HepG2 (cell line): ENCODE measurements around the gene RUVBL1. TPM values are rescaled to one million over a fixed set of nuclear protein-coding genes. Genes with fewer than 3 reads are reported as not detected.

Experiments
- ATM ChIP-seq: fragments of 450-650 bp; IDR thresholded peaks from 2 replicates; pipeline ENCODE4 v1.7.1; 2017; ENCODE audit warnings: mild to moderate bottlenecking, borderline replicate concordance
- FIP1L1 ChIP-seq: fragments of 200-400 bp; formaldehyde crosslinking; IDR thresholded peaks from 2 replicates; pipeline ENCODE4 v1.6.1; 2018; ENCODE audit warnings: low read depth, mild to moderate bottlenecking, low read length, moderate library complexity, borderline replicate concordance; ENCODE audit not compliant: insufficient read depth
- KDM5B ChIP-seq: sonication (generic); formaldehyde crosslinking; IDR thresholded peaks from 2 replicates; pipeline ENCODE4 v1.4.0; 2020; ENCODE audit warnings: missing genetic modification reagents, mild to moderate bottlenecking, borderline replicate concordance
- PBX3 ChIP-seq: sonication (generic); formaldehyde crosslinking; IDR thresholded peaks from 2 replicates; pipeline ENCODE4 v1.8.1; 2023; ENCODE audit warnings: missing genetic modification reagents, inconsistent platforms, borderline replicate concordance
- PLSCR1 ChIP-seq: sonication (generic); formaldehyde crosslinking; IDR thresholded peaks from 2 replicates; pipeline ENCODE4 v1.5.0; 2020; ENCODE audit warnings: missing genetic modification reagents, mild to moderate bottlenecking, borderline replicate concordance
- RFXAP ChIP-seq: sonication (generic); formaldehyde crosslinking; IDR thresholded peaks from 2 replicates; pipeline ENCODE4 v1.4.0; 2020; ENCODE audit warnings: missing genetic modification reagents, borderline replicate concordance
- THAP7 ChIP-seq: sonication (generic); formaldehyde crosslinking; IDR thresholded peaks from 2 replicates; pipeline ENCODE4 v1.8.1; 2023; ENCODE audit warnings: mild to moderate bottlenecking, missing genetic modification reagents
- ZBTB20 ChIP-seq: sonication (generic); formaldehyde crosslinking; IDR thresholded peaks from 2 replicates; pipeline ENCODE4 v1.8.1; 2023; ENCODE audit warnings: missing genetic modification reagents, low read depth, mild to moderate bottlenecking, borderline replicate concordance
- ZNF30 ChIP-seq: sonication (generic); formaldehyde crosslinking; IDR thresholded peaks from 2 replicates; pipeline ENCODE4 v1.5.0; 2020; ENCODE audit warnings: mild to moderate bottlenecking, missing genetic modification reagents
- ZNF550 ChIP-seq: sonication (generic); formaldehyde crosslinking; IDR thresholded peaks from 2 replicates; pipeline ENCODE4 v1.4.0; 2020; ENCODE audit warnings: mild to moderate bottlenecking, missing genetic modification reagents, borderline replicate concordance
- ZNF784 ChIP-seq: sonication (generic); formaldehyde crosslinking; IDR thresholded peaks from 2 replicates; pipeline ENCODE4 v1.5.1; 2020; ENCODE audit warnings: missing genetic modification reagents, mild to moderate bottlenecking, borderline replicate concordance
- ZNF841 ChIP-seq: sonication (generic); formaldehyde crosslinking; IDR thresholded peaks from 2 replicates; pipeline ENCODE4 v1.8.1; 2023; ENCODE audit warnings: missing genetic modification reagents, borderline replicate concordance
- ZNF878 ChIP-seq: sonication (generic); formaldehyde crosslinking; IDR thresholded peaks from 2 replicates; pipeline ENCODE4 v1.8.1; 2023; ENCODE audit warnings: mild to moderate bottlenecking, missing genetic modification reagents, moderate library complexity
- polyA plus RNA-seq, 8 experiments: library from polyadenylated mRNA; depleted of rRNA in 3 of 8; stranded (reverse) in 7 of 8; unstranded in 1 of 8; fragments of >200 nt; fragmentation: Illumina TruSeq in 4 of 8; extraction: Trizol in 4 of 8; gene quantifications; 2 replicates each; pipeline versions ENCODE4 v1.2.1 to v1.2.3, GENCODE V29; 2011 to 2016; ENCODE audit warnings: low read depth in 4 of 8, missing spikeins in 1 of 8, mixed read lengths in 1 of 8; ENCODE audit not compliant: insufficient read depth in 1 of 8
- total RNA-seq, 5 experiments: library from RNA; depleted of rRNA; stranded (reverse); fragments of >200 nt; fragmentation: Illumina TruSeq; extraction: Trizol; gene quantifications; 2 replicates each; pipeline ENCODE4 v1.2.3, GENCODE V29; 2016; ENCODE audit warnings: low read depth in 1 of 5
- TF ChIP-seq, protein P1 (sequence below): sonication (generic); formaldehyde crosslinking; IDR thresholded peaks from 2 replicates; pipeline ENCODE4 v1.4.0; 2020; ENCODE audit warnings: mild to moderate bottlenecking, missing genetic modification reagents
- TF ChIP-seq, protein P2 (sequence below): IDR thresholded peaks from 2 replicates; pipeline ENCODE4 v1.6.1; 2012; ENCODE audit warnings: low read length, improper control_type of control experiment

Gene RUVBL1
- total and polyA plus RNA-seq, 2 of the 13 experiments (the other 11 are each of a cell fraction or from before 2014, with no cell fraction given), result 32.7 to 86.3 TPM

- TF ChIP-seq KDM5B (CRISPR knock-in tag) (peak; percentile 88), PLSCR1 (CRISPR knock-in tag) (no peak), THAP7 (CRISPR knock-in tag) (0 out of 2 replicates have a peak, but pooled peaks have one; percentile 67), ZBTB20 (0 out of 2 replicates have a peak, but pooled peaks have one; percentile 48), ZNF784 (CRISPR knock-in tag) (0 out of 2 replicates have a peak, but pooled peaks have one; percentile 30), ATM (no peak), RFXAP (CRISPR knock-in tag) (peak; percentile 98), ZNF550 (CRISPR knock-in tag) (no peak), ZNF878 (CRISPR knock-in tag) (no peak), FIP1L1 (no peak), ZNF841 (no peak), ZNF30 (no peak; the same call in 1 of the 2 replicates), PBX3 (CRISPR knock-in tag) (peak; percentile 92; the same call in 1 of the 2 replicates)
- TF ChIP-seq, protein P1, sequence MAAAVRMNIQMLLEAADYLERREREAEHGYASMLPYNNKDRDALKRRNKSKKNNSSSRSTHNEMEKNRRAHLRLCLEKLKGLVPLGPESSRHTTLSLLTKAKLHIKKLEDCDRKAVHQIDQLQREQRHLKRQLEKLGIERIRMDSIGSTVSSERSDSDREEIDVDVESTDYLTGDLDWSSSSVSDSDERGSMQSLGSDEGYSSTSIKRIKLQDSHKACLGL, result peak; percentile 97; the same call in 1 of the 2 replicates
- TF ChIP-seq, protein P2, sequence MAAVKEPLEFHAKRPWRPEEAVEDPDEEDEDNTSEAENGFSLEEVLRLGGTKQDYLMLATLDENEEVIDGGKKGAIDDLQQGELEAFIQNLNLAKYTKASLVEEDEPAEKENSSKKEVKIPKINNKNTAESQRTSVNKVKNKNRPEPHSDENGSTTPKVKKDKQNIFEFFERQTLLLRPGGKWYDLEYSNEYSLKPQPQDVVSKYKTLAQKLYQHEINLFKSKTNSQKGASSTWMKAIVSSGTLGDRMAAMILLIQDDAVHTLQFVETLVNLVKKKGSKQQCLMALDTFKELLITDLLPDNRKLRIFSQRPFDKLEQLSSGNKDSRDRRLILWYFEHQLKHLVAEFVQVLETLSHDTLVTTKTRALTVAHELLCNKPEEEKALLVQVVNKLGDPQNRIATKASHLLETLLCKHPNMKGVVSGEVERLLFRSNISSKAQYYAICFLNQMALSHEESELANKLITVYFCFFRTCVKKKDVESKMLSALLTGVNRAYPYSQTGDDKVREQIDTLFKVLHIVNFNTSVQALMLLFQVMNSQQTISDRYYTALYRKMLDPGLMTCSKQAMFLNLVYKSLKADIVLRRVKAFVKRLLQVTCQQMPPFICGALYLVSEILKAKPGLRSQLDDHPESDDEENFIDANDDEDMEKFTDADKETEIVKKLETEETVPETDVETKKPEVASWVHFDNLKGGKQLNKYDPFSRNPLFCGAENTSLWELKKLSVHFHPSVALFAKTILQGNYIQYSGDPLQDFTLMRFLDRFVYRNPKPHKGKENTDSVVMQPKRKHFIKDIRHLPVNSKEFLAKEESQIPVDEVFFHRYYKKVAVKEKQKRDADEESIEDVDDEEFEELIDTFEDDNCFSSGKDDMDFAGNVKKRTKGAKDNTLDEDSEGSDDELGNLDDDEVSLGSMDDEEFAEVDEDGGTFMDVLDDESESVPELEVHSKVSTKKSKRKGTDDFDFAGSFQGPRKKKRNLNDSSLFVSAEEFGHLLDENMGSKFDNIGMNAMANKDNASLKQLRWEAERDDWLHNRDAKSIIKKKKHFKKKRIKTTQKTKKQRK, result no peak
Observed at GRCh38 chr3:128123538-128124368, at the start of gene RUVBL1 (continued).
